Esophagus squamous epithelium (tissue), 4 donors: Measurements from ENCODE around the gene CEP128.

Experiments
- POLR2A ChIP-seq, 4 donors: fragments of 450-650 bp; IDR thresholded peaks; one replicate each; pipeline ENCODE4 v1.6.1; 2017; ENCODE audit warnings: antibody characterized with exemption in 4 of 4, mild to moderate bottlenecking in 4 of 4, moderate library complexity in 3 of 4
- TF ChIP-seq, protein P1 (sequence below), 6 experiments: fragments of 450-650 bp in 4 of 6; fragments of 200-600 bp in 2 of 6; sonication (generic) in 2 of 6; IDR thresholded peaks; one replicate each; pipeline ENCODE4 v1.5.1; 2016 to 2019; ENCODE audit warnings: antibody characterized with exemption in 6 of 6, mild to moderate bottlenecking in 4 of 6, moderate library complexity in 4 of 6

- TF ChIP-seq, protein P1, sequence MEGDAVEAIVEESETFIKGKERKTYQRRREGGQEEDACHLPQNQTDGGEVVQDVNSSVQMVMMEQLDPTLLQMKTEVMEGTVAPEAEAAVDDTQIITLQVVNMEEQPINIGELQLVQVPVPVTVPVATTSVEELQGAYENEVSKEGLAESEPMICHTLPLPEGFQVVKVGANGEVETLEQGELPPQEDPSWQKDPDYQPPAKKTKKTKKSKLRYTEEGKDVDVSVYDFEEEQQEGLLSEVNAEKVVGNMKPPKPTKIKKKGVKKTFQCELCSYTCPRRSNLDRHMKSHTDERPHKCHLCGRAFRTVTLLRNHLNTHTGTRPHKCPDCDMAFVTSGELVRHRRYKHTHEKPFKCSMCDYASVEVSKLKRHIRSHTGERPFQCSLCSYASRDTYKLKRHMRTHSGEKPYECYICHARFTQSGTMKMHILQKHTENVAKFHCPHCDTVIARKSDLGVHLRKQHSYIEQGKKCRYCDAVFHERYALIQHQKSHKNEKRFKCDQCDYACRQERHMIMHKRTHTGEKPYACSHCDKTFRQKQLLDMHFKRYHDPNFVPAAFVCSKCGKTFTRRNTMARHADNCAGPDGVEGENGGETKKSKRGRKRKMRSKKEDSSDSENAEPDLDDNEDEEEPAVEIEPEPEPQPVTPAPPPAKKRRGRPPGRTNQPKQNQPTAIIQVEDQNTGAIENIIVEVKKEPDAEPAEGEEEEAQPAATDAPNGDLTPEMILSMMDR (IDR thresholded peaks at IDR 0.05): no peak
- no peak for TF ChIP-seq POLR2A (IDR thresholded peaks at IDR 0.05)
Observed at GRCh38 chr14:80544366-80544765, 397.2 kb downstream of the CEP128 start.
